ENCODE data around the gene SSH2. TPM values are rescaled to one million over a fixed set of nuclear protein-coding genes. Genes with fewer than 3 reads are reported as not detected.

SSH2 gene
- total and polyA plus RNA-seq, 2 donors from 2014 or later, result 19.7 to 62.5 TPM

GRCh38 chr17:29623283-29623647 is 306.8 kb downstream of the SSH2 start:
- no peaks in the 10 kb centered on the region for H3K9me3 ChIP-seq (ENCODE audit: control insufficient read depth in 2 of 3, insufficient read depth in 1 of 3, low read length in 3 of 3)
- FAIRE-seq (no peak), DNase-seq (no peak)
- peak overlapping the region in 1 of 3 donors; percentile 31 for H3K4me3 ChIP-seq (ENCODE audit: low read length in 3 of 3)
- no peak overlapping the region for H3K9ac ChIP-seq (ENCODE audit: low read length in 3 of 3)
- intact Hi-C loops (cut with DNase I), result no loop called here
- peaks cover 0 to 7% (median 0%) of the 10 kb centered on the region in 3 donors for H3K4me1 ChIP-seq (ENCODE audit: control insufficient read depth in 2 of 3, insufficient read depth in 2 of 3, low read depth in 1 of 3, low read length in 3 of 3)
- H3K36me3 ChIP-seq (ENCODE audit: control insufficient read depth in 2 of 3, insufficient read depth in 3 of 3, low read length in 3 of 3), result no peaks in the 10 kb centered on the region
- peaks cover 5% of the 10 kb centered on the region for H3K27me3 ChIP-seq (ENCODE audit: control insufficient read depth, insufficient read depth, low read length)
- TF ChIP-seq CTCF (IDR thresholded peaks at IDR 0.05; ENCODE audit: borderline replicate concordance, extremely low read depth, insufficient read depth), result no peak
- H3K27ac ChIP-seq (ENCODE audit: low read depth in 2 of 2, low read length in 2 of 2), result no peak overlapping the region

GRCh38 chr17:29622337-29623282 is 307.4 kb downstream of the SSH2 start, which contains the start of gene CORO6:
Gene CORO6, minus strand, starts transcription at chr17:29622912. Its CDS starts 1,491 bp downstream, at chr17:29621421.
- Histone ChIP-seq H3K9me3 (ENCODE audit: control insufficient read depth in 2 of 3, insufficient read depth in 1 of 3, low read length in 3 of 3) (no peaks in the 10 kb centered on the region), H3K4me1 (ENCODE audit: control insufficient read depth in 2 of 3, insufficient read depth in 2 of 3, low read depth in 1 of 3, low read length in 3 of 3) (peaks cover 0 to 13% (median 1%) of the 10 kb centered on the region in 3 donors), H3K27me3 (ENCODE audit: control insufficient read depth, insufficient read depth, low read length) (peaks cover 7% of the 10 kb centered on the region), H3K36me3 (ENCODE audit: control insufficient read depth in 2 of 3, insufficient read depth in 3 of 3, low read length in 3 of 3) (no peaks in the 10 kb centered on the region), H3K27ac (ENCODE audit: low read depth in 2 of 2, low read length in 2 of 2) (no peak within 1 kb of the TSS), H3K4me3 (ENCODE audit: low read length in 3 of 3) (peak within 1 kb of the TSS in 2 of 3 donors; percentile 36 to 49), H3K9ac (ENCODE audit: low read length in 3 of 3) (no peak within 1 kb of the TSS)
- FAIRE-seq, result no peak
- intact Hi-C loops (cut with DNase I), result no loop called here
- TF ChIP-seq CTCF (IDR thresholded peaks at IDR 0.05; ENCODE audit: borderline replicate concordance, extremely low read depth, insufficient read depth), result no peak
- DNase-seq, result peak; percentile 80 to 87 (median 84)

- intact Hi-C loops (cut with DNase I), result no loop called here
- Histone ChIP-seq H3K27me3 (ENCODE audit: control insufficient read depth, insufficient read depth, low read length) (peaks cover 14% of the 10 kb centered on the region), H3K9ac (ENCODE audit: low read length in 3 of 3) (no peak overlapping the region), H3K4me1 (ENCODE audit: control insufficient read depth in 2 of 3, insufficient read depth in 2 of 3, low read depth in 1 of 3, low read length in 3 of 3) (peaks cover 0 to 21% (median 5%) of the 10 kb centered on the region in 3 donors), H3K9me3 (ENCODE audit: control insufficient read depth in 2 of 3, insufficient read depth in 1 of 3, low read length in 3 of 3) (no peaks in the 10 kb centered on the region), H3K27ac (ENCODE audit: low read depth in 2 of 2, low read length in 2 of 2) (no peak overlapping the region), H3K4me3 (ENCODE audit: low read length in 3 of 3) (no peak overlapping the region), H3K36me3 (ENCODE audit: control insufficient read depth in 2 of 3, insufficient read depth in 3 of 3, low read length in 3 of 3) (no peaks in the 10 kb centered on the region)
- TF ChIP-seq CTCF (IDR thresholded peaks at IDR 0.05; ENCODE audit: borderline replicate concordance, extremely low read depth, insufficient read depth), result no peak
- FAIRE-seq (no peak), DNase-seq (peak in 1 of 5 donors; percentile 12)
These were observed 308.3 kb downstream of the SSH2 start for GRCh38 chr17:29621751-29622194.

All from kidney (tissue), 14 donors.